Suppressor macrophage treated with lipopolysaccharide for 4 hours (primary cell): Measurements from ENCODE around the gene C14orf39.
"Not testable (repeated sequence)": the region's sequence is repeated elsewhere in the genome, so short reads cannot be mapped to it uniquely, and the experiment has no call there.

Source experiments
- DNase-seq: peaks from one replicate; pipeline ENCODE4 v3.0.0-alpha.2; 2020

The C14orf39 gene

GRCh38 chr14:60488175-60488574 is 2.3 kb upstream of the C14orf39 start:
- DNase-seq, result no peak

DNA sequence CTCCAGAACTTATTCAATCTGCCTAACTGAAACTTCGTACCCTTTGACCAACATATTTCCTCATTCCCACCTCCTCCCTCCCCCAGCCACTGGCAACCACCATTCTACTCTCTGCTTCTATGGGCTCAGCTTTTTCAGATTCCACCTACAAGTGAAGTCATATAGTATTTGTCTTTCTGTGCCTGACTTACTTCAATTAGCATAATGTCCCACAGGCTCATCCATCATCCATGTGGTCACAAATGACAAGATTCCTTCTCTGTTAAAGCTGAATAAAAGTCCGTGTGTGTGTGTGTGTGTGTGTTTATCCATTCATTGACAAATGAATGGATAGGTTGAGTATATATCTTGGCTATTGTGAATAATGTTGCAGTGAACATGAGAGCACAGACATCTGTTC is 1.3 kb upstream of the C14orf39 start:
- DNase-seq, result no peak

- DNase-seq, result no peak
Measured at GRCh38 chr14:60485057-60485597, 736 bp downstream of the C14orf39 start.

DNA sequence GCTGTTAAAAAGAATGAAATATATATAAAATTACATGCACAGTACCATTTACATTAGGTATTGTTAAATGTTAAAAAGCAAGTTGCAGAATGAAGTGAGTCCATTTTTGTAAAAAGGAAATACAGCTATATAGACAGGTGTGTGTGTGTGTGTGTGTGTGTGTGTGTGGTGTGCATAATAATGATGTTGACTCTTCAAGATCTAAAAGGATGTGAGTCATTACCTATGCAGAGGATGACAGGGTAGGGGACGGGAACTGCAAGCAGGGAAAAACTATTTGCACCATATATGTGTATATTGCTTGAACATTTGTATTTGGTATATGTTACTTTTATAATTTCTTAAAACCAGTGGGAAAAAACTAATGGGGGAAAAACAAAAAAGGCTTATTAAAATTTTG is 3.1 kb downstream of the C14orf39 start:
- DNase-seq, result no peak

DNA sequence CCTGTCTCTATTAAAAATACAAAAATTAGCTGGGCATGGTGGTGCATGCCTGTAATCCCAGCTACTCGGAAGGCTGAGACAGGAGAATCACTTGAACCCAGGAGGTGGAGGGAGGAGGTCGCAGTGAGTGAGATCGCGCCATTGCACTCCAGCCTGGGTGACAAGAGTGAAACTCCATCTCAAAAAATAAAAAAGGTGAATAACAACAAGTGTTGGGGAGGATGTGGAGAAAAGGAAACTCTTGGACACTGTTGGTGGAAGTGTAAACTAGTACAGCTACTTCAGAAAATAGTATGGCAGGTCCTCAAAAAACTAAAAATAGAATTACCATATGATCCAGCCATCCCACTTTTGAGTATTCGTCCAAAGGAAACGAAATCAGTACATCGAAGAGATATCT is 5.6 kb downstream of the C14orf39 start:
- not testable (repeated sequence) for DNase-seq

GRCh38 chr14:60455875-60456274 is 30.0 kb downstream of the C14orf39 start:
- DNase-seq, result no peak

DNA sequence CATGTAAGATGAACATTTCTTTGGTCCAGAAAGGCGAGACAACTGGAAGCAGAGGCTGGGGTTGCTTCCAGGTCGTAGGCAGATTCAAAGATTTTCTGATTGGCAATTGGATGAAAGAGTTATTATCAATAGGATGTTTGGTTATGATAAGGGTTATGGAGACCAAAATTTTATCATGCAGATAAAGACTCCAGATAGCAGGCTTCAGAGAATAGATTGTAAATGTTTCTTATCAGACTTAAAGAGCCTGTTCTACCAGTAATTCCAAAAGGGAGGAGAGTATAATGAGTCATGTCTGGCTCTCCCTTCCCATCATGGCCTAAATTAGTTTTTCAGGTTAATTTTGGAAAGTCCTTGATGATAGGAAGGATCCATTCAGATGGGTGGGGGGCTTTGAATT is 55.6 kb downstream of the C14orf39 start:
- DNase-seq, result no peak

GRCh38 chr14:60420050-60420449 is 65.8 kb downstream of the C14orf39 start:
- DNase-seq, result no peak

GRCh38 chr14:60397550-60397949 is 88.3 kb downstream of the C14orf39 start:
- not testable (repeated sequence) for DNase-seq

GRCh38 chr14:60396718-60397343 is 89.0 kb downstream of the C14orf39 start:
- no peak for DNase-seq
